ENCODE data around the gene XPR1. TPM values are rescaled to one million over a fixed set of nuclear protein-coding genes. Genes with fewer than 3 reads are reported as not detected.

The XPR1 gene
- polyA plus RNA-seq, 1 donor (not counting 4 experiments of a cell fraction or from before 2014, with no cell fraction given): 40.0 TPM

DNA sequence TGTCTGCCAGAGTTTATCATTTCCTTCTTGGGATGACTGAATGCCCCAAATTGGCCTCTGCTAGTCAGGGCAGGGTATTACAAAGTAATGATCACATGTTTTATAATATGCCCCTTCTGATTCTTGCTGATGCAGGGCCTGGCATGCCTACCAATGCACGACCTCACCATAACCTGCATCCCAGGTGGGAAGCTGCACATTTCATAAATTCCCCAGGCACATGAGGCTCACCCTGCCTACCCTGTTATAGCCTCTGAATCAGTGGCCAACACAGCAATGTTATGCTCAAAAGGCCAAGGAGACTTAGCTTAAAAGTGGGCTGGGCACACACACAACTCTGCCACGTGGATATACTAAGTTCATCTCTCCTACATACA, 28.0 kb upstream of the XPR1 start:
- Histone ChIP-seq H3K27ac (ENCODE audit: control insufficient read depth, insufficient read depth, low read length) (no peak overlapping the region), H3K9me1 (ENCODE audit: control insufficient read depth, extremely low read depth, insufficient read depth, low read length) (no peaks in the 10 kb centered on the region), H3K4me1 (ENCODE audit: control insufficient read depth, extremely low read depth, insufficient read depth, low read length) (peaks cover 3% of the 10 kb centered on the region), H4K20me1 (ENCODE audit: control insufficient read depth, extremely low read depth, insufficient read depth, low read length) (no peaks in the 10 kb centered on the region), H3K36me3 (ENCODE audit: control insufficient read depth in 2 of 2, extremely low read depth in 1 of 2, insufficient read depth in 2 of 2, low read length in 2 of 2) (no peaks in the 10 kb centered on the region), H3K9ac (ENCODE audit: control insufficient read depth, extremely low read depth, insufficient read depth, low read length) (no peak overlapping the region), H3K9me3 (ENCODE audit: control insufficient read depth, low read depth, low read length) (no peaks in the 10 kb centered on the region), H3K4me3 (ENCODE audit: control insufficient read depth in 2 of 3, extremely low read depth in 1 of 3, insufficient read depth in 2 of 3, low read depth in 1 of 3, low read length in 3 of 3) (no peak overlapping the region), H3K79me2 (ENCODE audit: control insufficient read depth, insufficient read depth, low read length) (no peaks in the 10 kb centered on the region), H2AFZ (ENCODE audit: control insufficient read depth, low read length) (no peak overlapping the region), H3K4me2 (ENCODE audit: control insufficient read depth, extremely low read depth, insufficient read depth, low read depth, low read length) (no peak overlapping the region), H3K27me3 (ENCODE audit: control insufficient read depth, extremely low read depth, insufficient read depth, low read length) (no peaks in the 10 kb centered on the region)
- DNase-seq (ENCODE audit: low read depth, low spot score) (no peak), FAIRE-seq (no peak)
- dilution Hi-C loops (cut with MboI; ENCODE audit: extremely low pct_ligation_motif_present, low sequenced_read_pairs): no loop called here
- TF ChIP-seq EZH2 (IDR thresholded peaks at IDR 0.05; ENCODE audit: low read length): no peak
- TF ChIP-seq, protein P1, sequence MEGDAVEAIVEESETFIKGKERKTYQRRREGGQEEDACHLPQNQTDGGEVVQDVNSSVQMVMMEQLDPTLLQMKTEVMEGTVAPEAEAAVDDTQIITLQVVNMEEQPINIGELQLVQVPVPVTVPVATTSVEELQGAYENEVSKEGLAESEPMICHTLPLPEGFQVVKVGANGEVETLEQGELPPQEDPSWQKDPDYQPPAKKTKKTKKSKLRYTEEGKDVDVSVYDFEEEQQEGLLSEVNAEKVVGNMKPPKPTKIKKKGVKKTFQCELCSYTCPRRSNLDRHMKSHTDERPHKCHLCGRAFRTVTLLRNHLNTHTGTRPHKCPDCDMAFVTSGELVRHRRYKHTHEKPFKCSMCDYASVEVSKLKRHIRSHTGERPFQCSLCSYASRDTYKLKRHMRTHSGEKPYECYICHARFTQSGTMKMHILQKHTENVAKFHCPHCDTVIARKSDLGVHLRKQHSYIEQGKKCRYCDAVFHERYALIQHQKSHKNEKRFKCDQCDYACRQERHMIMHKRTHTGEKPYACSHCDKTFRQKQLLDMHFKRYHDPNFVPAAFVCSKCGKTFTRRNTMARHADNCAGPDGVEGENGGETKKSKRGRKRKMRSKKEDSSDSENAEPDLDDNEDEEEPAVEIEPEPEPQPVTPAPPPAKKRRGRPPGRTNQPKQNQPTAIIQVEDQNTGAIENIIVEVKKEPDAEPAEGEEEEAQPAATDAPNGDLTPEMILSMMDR (optimal IDR thresholded peaks at IDR 0.05 in 1 of 3, IDR thresholded peaks at IDR 0.05 in 1 of 3, conservative IDR thresholded peaks at IDR 0.05 in 1 of 3; ENCODE audit: extremely low read depth in 1 of 3, insufficient read depth in 2 of 3, low read length in 3 of 3): no peak

DNA sequence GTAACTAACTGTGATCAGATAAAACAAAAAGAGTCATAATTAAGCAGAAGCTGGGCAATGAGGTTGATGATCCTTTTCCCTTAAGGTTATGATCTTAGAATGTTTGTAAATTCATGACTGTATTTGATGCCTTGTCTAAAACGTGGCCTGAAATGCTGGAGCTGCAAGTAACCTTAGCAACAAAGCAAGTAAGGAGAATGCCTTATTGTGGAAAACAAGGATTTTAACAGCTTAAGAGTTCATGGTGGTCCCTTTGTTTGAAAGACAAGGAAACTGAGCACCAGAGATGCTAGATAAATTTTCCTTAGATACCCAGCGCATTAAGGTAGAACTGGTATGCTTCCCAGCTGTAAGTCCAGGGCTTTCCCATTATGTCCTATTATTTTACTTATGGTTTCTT, 25.7 kb upstream of the XPR1 start:
- Histone ChIP-seq H3K4me1 (ENCODE audit: control insufficient read depth, extremely low read depth, insufficient read depth, low read length) (peaks cover 15% of the 10 kb centered on the region), H3K27me3 (ENCODE audit: control insufficient read depth, extremely low read depth, insufficient read depth, low read length) (no peaks in the 10 kb centered on the region), H3K27ac (ENCODE audit: control insufficient read depth, insufficient read depth, low read length) (no peak overlapping the region), H3K9me1 (ENCODE audit: control insufficient read depth, extremely low read depth, insufficient read depth, low read length) (peaks cover 3% of the 10 kb centered on the region), H3K9me3 (ENCODE audit: control insufficient read depth, low read depth, low read length) (no peaks in the 10 kb centered on the region), H3K4me3 (ENCODE audit: control insufficient read depth in 2 of 3, extremely low read depth in 1 of 3, insufficient read depth in 2 of 3, low read depth in 1 of 3, low read length in 3 of 3) (no peak overlapping the region), H2AFZ (ENCODE audit: control insufficient read depth, low read length) (no peak overlapping the region), H3K36me3 (ENCODE audit: control insufficient read depth in 2 of 2, extremely low read depth in 1 of 2, insufficient read depth in 2 of 2, low read length in 2 of 2) (no peaks in the 10 kb centered on the region), H3K79me2 (ENCODE audit: control insufficient read depth, insufficient read depth, low read length) (no peaks in the 10 kb centered on the region), H3K9ac (ENCODE audit: control insufficient read depth, extremely low read depth, insufficient read depth, low read length) (no peak overlapping the region), H4K20me1 (ENCODE audit: control insufficient read depth, extremely low read depth, insufficient read depth, low read length) (no peaks in the 10 kb centered on the region), H3K4me2 (ENCODE audit: control insufficient read depth, extremely low read depth, insufficient read depth, low read depth, low read length) (no peak overlapping the region)
- TF ChIP-seq, protein P1 (optimal IDR thresholded peaks at IDR 0.05 in 1 of 3, IDR thresholded peaks at IDR 0.05 in 1 of 3, conservative IDR thresholded peaks at IDR 0.05 in 1 of 3; ENCODE audit: extremely low read depth in 1 of 3, insufficient read depth in 2 of 3, low read length in 3 of 3): no peak
- TF ChIP-seq EZH2 (IDR thresholded peaks at IDR 0.05; ENCODE audit: low read length): no peak
- dilution Hi-C loops (cut with MboI; ENCODE audit: extremely low pct_ligation_motif_present, low sequenced_read_pairs): no loop called here
- DNase-seq (ENCODE audit: low read depth, low spot score): no peak
- FAIRE-seq: no peak

Measured in keratinocyte (primary cell).